ENCODE data around the gene PIK3R5.

DNA sequence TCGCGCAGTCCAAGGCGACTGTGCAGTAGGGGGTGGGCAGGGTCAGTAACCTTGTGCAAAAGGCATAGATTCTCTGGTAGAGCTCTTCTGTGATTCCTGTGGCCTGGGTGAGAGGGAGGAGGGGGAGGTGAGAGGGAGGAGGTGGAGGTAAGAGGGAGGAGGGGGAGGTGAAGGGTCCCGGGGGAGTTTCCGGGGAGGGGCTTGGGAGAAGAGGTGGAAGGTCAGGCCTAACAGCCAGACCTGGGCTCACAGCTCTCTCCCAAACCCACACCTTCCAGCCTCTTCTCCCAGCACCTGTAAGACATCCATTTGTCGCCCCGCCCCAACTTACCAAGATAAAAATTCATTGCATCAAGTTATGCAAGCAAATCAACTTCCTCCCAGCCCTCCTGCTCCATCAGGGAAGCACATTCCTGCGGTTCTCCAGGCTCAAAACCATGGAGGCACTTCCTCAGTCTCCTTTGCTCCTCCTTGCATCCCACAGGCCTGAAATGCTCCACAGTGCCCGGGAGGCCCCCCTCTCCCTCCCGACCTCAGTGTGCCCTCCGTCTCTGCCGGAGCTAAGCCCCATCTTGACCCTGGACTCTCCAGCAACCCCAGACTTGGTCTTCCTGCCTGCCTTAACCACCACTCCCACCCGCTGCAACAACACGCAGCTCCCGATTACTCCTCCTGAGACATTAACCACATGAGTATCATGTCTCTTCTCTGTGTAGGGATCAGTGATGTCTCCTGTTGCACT is 128.5 kb downstream of the PIK3R5 start:
- TF ChIP-seq, protein P1, sequence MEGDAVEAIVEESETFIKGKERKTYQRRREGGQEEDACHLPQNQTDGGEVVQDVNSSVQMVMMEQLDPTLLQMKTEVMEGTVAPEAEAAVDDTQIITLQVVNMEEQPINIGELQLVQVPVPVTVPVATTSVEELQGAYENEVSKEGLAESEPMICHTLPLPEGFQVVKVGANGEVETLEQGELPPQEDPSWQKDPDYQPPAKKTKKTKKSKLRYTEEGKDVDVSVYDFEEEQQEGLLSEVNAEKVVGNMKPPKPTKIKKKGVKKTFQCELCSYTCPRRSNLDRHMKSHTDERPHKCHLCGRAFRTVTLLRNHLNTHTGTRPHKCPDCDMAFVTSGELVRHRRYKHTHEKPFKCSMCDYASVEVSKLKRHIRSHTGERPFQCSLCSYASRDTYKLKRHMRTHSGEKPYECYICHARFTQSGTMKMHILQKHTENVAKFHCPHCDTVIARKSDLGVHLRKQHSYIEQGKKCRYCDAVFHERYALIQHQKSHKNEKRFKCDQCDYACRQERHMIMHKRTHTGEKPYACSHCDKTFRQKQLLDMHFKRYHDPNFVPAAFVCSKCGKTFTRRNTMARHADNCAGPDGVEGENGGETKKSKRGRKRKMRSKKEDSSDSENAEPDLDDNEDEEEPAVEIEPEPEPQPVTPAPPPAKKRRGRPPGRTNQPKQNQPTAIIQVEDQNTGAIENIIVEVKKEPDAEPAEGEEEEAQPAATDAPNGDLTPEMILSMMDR (IDR thresholded peaks at IDR 0.05; ENCODE audit: low read depth, low read length): no peak
- TF ChIP-seq, protein P2, sequence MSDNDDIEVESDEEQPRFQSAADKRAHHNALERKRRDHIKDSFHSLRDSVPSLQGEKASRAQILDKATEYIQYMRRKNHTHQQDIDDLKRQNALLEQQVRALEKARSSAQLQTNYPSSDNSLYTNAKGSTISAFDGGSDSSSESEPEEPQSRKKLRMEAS (IDR thresholded peaks at IDR 0.05; ENCODE audit: low read depth, low read length): no peak
- TF ChIP-seq POLR2A (IDR thresholded peaks at IDR 0.05; ENCODE audit: extremely low read depth, insufficient read length): no peak
